Endothelial cell of umbilical vein (primary cell): ENCODE data around the gene AMN1. TPM values are rescaled to one million over a fixed set of nuclear protein-coding genes. Genes with fewer than 3 reads are reported as not detected.

Experiments
- BruUV-seq: library from RNA; stranded (reverse); fragments of 400-500 nt; replicated peaks from 2 replicates; lab custom pipeline; 2021; lab: Mats Ljungman, UMichigan
- CTCF ChIA-PET: fragments of 300-600, 350-600 bp; sonication (Branson Sonifier 250); formaldehyde crosslinking; loops from one replicate; lab custom pipeline; 2021; ENCODE audit warnings: antibody characterized with exemption, inconsistent platforms; lab: Charles Lee
- POLR2A ChIA-PET: fragments of 300-600, 350-600 bp; sonication (Branson Sonifier 250); formaldehyde crosslinking; loops from one replicate; lab custom pipeline; 2021; ENCODE audit warnings: antibody characterized with exemption, inconsistent platforms; lab: Charles Lee
- DNase-seq: peaks from one replicate; pipeline ENCODE4 v3.0.0-alpha.2; 2011; ENCODE audit warnings: low read depth, low spot score
- FAIRE-seq: peaks from 2 replicates; lab custom pipeline; 2011; peaks lifted over from hg19 to GRCh38; lab: Jason Lieb, UNC
- H2AFZ ChIP-seq: 2 replicates; pipeline ENCODE4 v1.6.0; 2012; ENCODE audit warnings: low read depth, low read length, control low read depth, inconsistent platforms
- H3K27ac ChIP-seq: 2 replicates; pipeline ENCODE4 v1.5.1; 2011; ENCODE audit warnings: low read depth, mild to moderate bottlenecking, control low read depth, low read length, moderate library complexity; ENCODE audit not compliant: insufficient read depth
- H3K27me3 ChIP-seq, 2 experiments: 2 replicates each; pipeline versions ENCODE4 v1.6.0 to v1.6.1; 2011; ENCODE audit warnings: low read length in 2 of 2, mixed read lengths in 1 of 2; ENCODE audit not compliant: control insufficient read depth in 2 of 2, insufficient read depth in 2 of 2
- H3K36me3 ChIP-seq, 2 experiments: 2 replicates in 1 of 2; 3 replicates in 1 of 2; pipeline ENCODE4 v1.5.1; 2011; ENCODE audit warnings: low read length in 2 of 2, mild to moderate bottlenecking in 1 of 2, moderate library complexity in 1 of 2; ENCODE audit not compliant: control insufficient read depth in 2 of 2, insufficient read depth in 2 of 2; ENCODE audit errors: extremely low read depth in 1 of 2
- H3K4me1 ChIP-seq: 3 replicates; pipeline ENCODE4 v1.5.1; 2011; ENCODE audit warnings: mild to moderate bottlenecking, low read length; ENCODE audit not compliant: control insufficient read depth, insufficient read depth; ENCODE audit errors: extremely low read depth
- H3K4me2 ChIP-seq: 2 replicates; pipeline ENCODE4 v1.6.1; 2011; ENCODE audit warnings: low read length, control low read depth, mixed read lengths; ENCODE audit not compliant: insufficient read depth
- H3K4me3 ChIP-seq, 3 experiments: fragments of 200-600 bp in 1 of 3; sonication (generic), shearing (Covaris generic) in 1 of 3; replicated peaks in 1 of 3; 2 replicates each; pipeline ENCODE4 v1.5.1; 2011 to 2016; ENCODE audit warnings: control low read depth in 3 of 3, low read length in 3 of 3, mild to moderate bottlenecking in 2 of 3, inconsistent platforms in 1 of 3, low read depth in 1 of 3, moderate library complexity in 1 of 3; ENCODE audit not compliant: insufficient read depth in 1 of 3
- H3K79me2 ChIP-seq: 2 replicates; pipeline ENCODE4 v1.6.0; 2012; ENCODE audit warnings: low read length, inconsistent platforms; ENCODE audit not compliant: control insufficient read depth, insufficient read depth
- H3K9ac ChIP-seq: replicated peaks from 2 replicates; pipeline ENCODE3; 2011; ENCODE audit warnings: low read length, control low read depth; ENCODE audit not compliant: insufficient read depth; ENCODE audit errors: extremely low read depth
- H3K9me1 ChIP-seq: replicated peaks from 3 replicates; pipeline ENCODE4 v1.6.0; 2011; ENCODE audit warnings: mild to moderate bottlenecking, low read length; ENCODE audit not compliant: control insufficient read depth, insufficient read depth; ENCODE audit errors: extremely low read depth
- H3K9me3 ChIP-seq: replicated peaks from 2 replicates; pipeline ENCODE4 v1.5.1; 2012; ENCODE audit warnings: low read length, inconsistent platforms; ENCODE audit not compliant: control insufficient read depth, insufficient read depth
- H4K20me1 ChIP-seq: replicated peaks from 2 replicates; pipeline ENCODE3; 2011; ENCODE audit warnings: mild to moderate bottlenecking, low read length; ENCODE audit not compliant: control insufficient read depth, insufficient read depth; ENCODE audit errors: extremely low read depth
- CTCF ChIP-seq, 2 donors: IDR thresholded peaks; 1 replicate in 1 of 2; 2 replicates in 1 of 2; pipeline ENCODE4 v1.5.1; 2011; ENCODE audit warnings: low read length in 2 of 2, mild to moderate bottlenecking in 2 of 2, moderate library complexity in 2 of 2, control low read depth in 1 of 2, inconsistent platforms in 1 of 2, low read depth in 1 of 2; ENCODE audit not compliant: insufficient read depth in 1 of 2; ENCODE audit errors: extremely low read depth in 1 of 2
- EZH2 ChIP-seq: IDR thresholded peaks from 2 replicates; pipeline ENCODE4 v1.6.1; 2012; ENCODE audit warnings: borderline replicate concordance, low read depth, mild to moderate bottlenecking, moderate library complexity, low read length, inconsistent platforms; ENCODE audit not compliant: severe bottlenecking
- FOS ChIP-seq: IDR thresholded peaks from 2 replicates; pipeline ENCODE4 v1.6.1; 2011; ENCODE audit warnings: mild to moderate bottlenecking, low read length, moderate library complexity, borderline replicate concordance; ENCODE audit not compliant: insufficient read depth
- GATA2 ChIP-seq: IDR thresholded peaks from 2 replicates; pipeline ENCODE4 v1.7.0; 2011; ENCODE audit warnings: low read depth, mild to moderate bottlenecking, moderate library complexity, mixed read lengths, low read length; ENCODE audit not compliant: insufficient read length, insufficient read depth
- JUN ChIP-seq: IDR thresholded peaks from 2 replicates; pipeline ENCODE4 v1.6.1; 2011; ENCODE audit warnings: borderline replicate concordance, low read depth; ENCODE audit not compliant: insufficient read length, insufficient read depth
- MAX ChIP-seq: IDR thresholded peaks from 2 replicates; pipeline ENCODE4 v1.6.1; 2011; ENCODE audit not compliant: insufficient read depth, insufficient read length
- MYC ChIP-seq: IDR thresholded peaks from one replicate; pipeline ENCODE4 v1.6.1; 2011; ENCODE audit warnings: mild to moderate bottlenecking, low read depth, low read length
- POLR2A ChIP-seq: IDR thresholded peaks from 2 replicates; pipeline ENCODE4 v1.6.1; 2012; ENCODE audit warnings: low read depth, mild to moderate bottlenecking, control low read depth, low read length
- POLR2AphosphoS5 ChIP-seq: IDR thresholded peaks from 2 replicates; pipeline ENCODE4 v1.6.1; 2012; ENCODE audit warnings: low read depth, mild to moderate bottlenecking, control low read depth, low read length, moderate library complexity; ENCODE audit not compliant: insufficient read depth
- dilution Hi-C: fragments of 300-500 bp; cut with MboI; formaldehyde crosslinking; loops from one replicate; pipeline ENCODE4 v1.15.0; 2019; ENCODE audit warnings: low sequenced_read_pairs; ENCODE audit not compliant: extremely low pct_ligation_motif_present
- intact Hi-C: fragments of 100-400 bp; cut with micrococcal nuclease; formaldehyde crosslinking; loops from one replicate; pipeline ENCODE4 v1.10.0; 2022
- polyA plus RNA-seq, 4 experiments: library from polyadenylated mRNA; depleted of rRNA in 3 of 4; stranded (reverse) in 3 of 4; unstranded in 1 of 4; fragments of >200 nt; gene quantifications; 2 replicates each; pipeline versions ENCODE4 v1.2.1 to v1.2.3, GENCODE V29; 2011 to 2012; ENCODE audit warnings: missing spikeins in 1 of 4
- total RNA-seq: library from RNA; stranded (reverse); gene quantifications from 2 replicates; pipeline ENCODE4 v1.2.3, GENCODE V29; 2021

AMN1 gene
- total and polyA plus RNA-seq, 2 donors (not counting 3 experiments of a cell fraction or from before 2014, with no cell fraction given): 8.5 to 18.0 TPM

- Histone ChIP-seq H3K9ac (no peak overlapping the region), H4K20me1 (no peaks in the 10 kb centered on the region), H2AFZ (peak overlapping the region; percentile 48), H3K79me2 (no peaks in the 10 kb centered on the region), H3K36me3 (no peaks in the 10 kb centered on the region), H3K9me1 (no peaks in the 10 kb centered on the region), H3K4me1 (peaks cover 39% of the 10 kb centered on the region), H3K27me3 (no peaks in the 10 kb centered on the region), H3K9me3 (no peaks in the 10 kb centered on the region), H3K4me2 (no peak overlapping the region), H3K4me3 (no peak overlapping the region), H3K27ac (peak overlapping the region; percentile 70)
- FAIRE-seq (no peak), DNase-seq (no peak)
- no TSS peak for BruUV-seq
- intact Hi-C loops (no loop called here), dilution Hi-C loops (no loop called here)
- ChIA-PET CTCF (interaction anchor here (0.8 to 1.2 kb wide), 2 partner anchors 8 to 14 kb away, joined by 3 to 4 read pairs; no protein-coding TSS in a partner anchor), POLR2A (no interaction called here)
- no peak for TF ChIP-seq GATA2
- no peak for TF ChIP-seq POLR2A
- TF ChIP-seq EZH2: no peak
- no peak for TF ChIP-seq FOS
- TF ChIP-seq MYC: no peak
- no peak for TF ChIP-seq MAX
- TF ChIP-seq JUN: no peak
Observed at GRCh38 chr12:31751085-31751484, 22.3 kb upstream of the AMN1 start.

- peak; percentile 46 for FAIRE-seq
- Histone ChIP-seq H3K9ac (no peak overlapping the region), H3K9me1 (no peaks in the 10 kb centered on the region), H3K9me3 (no peaks in the 10 kb centered on the region), H2AFZ (peak overlapping the region; percentile 54), H3K4me2 (no peak overlapping the region), H3K27ac (peak overlapping the region; percentile 70), H3K27me3 (no peaks in the 10 kb centered on the region), H3K36me3 (no peaks in the 10 kb centered on the region), H3K4me3 (no peak overlapping the region), H3K4me1 (peaks cover 42% of the 10 kb centered on the region), H4K20me1 (no peaks in the 10 kb centered on the region), H3K79me2 (no peaks in the 10 kb centered on the region)
- dilution Hi-C loops (no loop called here), intact Hi-C loops (no loop called here)
- TF ChIP-seq FOS: no peak
- no peak for TF ChIP-seq MAX
- no peak for TF ChIP-seq POLR2A
- TF ChIP-seq CTCF (IDR thresholded peaks at IDR 0.05; ENCODE audit: extremely low read depth in 1 of 2, insufficient read depth in 1 of 2, low read depth in 1 of 2, low read length in 2 of 2): no peak
- TF ChIP-seq MYC: no peak
- no peak for TF ChIP-seq EZH2
- TF ChIP-seq POLR2AphosphoS5: no peak
- no peak for TF ChIP-seq JUN
- TF ChIP-seq GATA2: no peak
- ChIA-PET CTCF (interaction anchor here (0.8 to 1.2 kb wide), 2 partner anchors 9 to 14 kb away, joined by 3 to 4 read pairs; no protein-coding TSS in a partner anchor), POLR2A (no interaction called here)
- no peak for DNase-seq
- no TSS peak for BruUV-seq
Observed at GRCh38 chr12:31750747-31751039, 21.9 kb upstream of the AMN1 start.
